Fibroblast of villous mesenchyme (primary cell): ENCODE data around the gene BMP2K. TPM values are rescaled to one million over a fixed set of nuclear protein-coding genes. Genes with fewer than 3 reads are reported as not detected.
A peak's percentile ranks its signal among the peaks of the same experiment; 100 is the strongest.

Experiments
- DNase-seq: peaks from one replicate; pipeline ENCODE4 v3.0.0-alpha.2; 2010; ENCODE audit warnings: low read depth
- H3K4me3 ChIP-seq: 2 replicates; pipeline ENCODE4 v1.5.1; 2011; ENCODE audit warnings: low read depth, mild to moderate bottlenecking, low read length
- total RNA-seq: library from RNA; depleted of rRNA; stranded (reverse); fragments of >200 nt; gene quantifications from 2 replicates; pipeline ENCODE4 v1.2.3, GENCODE V29; 2012
- TF ChIP-seq, protein P1 (sequence below): IDR thresholded peaks from 2 replicates; pipeline ENCODE4 v1.5.1; 2012; ENCODE audit warnings: low read depth, mild to moderate bottlenecking, low read length; ENCODE audit not compliant: insufficient read depth

BMP2K gene
- total RNA-seq, 1 donor: 173 TPM

GRCh38 chr4:78938868-78939666 is 162.9 kb downstream of the BMP2K start, which contains the start of gene PAQR3:
PAQR3 (minus strand) TSS chr4:78939438; CDS start chr4:78939224, 214 bp downstream.
- TF ChIP-seq, protein P1, sequence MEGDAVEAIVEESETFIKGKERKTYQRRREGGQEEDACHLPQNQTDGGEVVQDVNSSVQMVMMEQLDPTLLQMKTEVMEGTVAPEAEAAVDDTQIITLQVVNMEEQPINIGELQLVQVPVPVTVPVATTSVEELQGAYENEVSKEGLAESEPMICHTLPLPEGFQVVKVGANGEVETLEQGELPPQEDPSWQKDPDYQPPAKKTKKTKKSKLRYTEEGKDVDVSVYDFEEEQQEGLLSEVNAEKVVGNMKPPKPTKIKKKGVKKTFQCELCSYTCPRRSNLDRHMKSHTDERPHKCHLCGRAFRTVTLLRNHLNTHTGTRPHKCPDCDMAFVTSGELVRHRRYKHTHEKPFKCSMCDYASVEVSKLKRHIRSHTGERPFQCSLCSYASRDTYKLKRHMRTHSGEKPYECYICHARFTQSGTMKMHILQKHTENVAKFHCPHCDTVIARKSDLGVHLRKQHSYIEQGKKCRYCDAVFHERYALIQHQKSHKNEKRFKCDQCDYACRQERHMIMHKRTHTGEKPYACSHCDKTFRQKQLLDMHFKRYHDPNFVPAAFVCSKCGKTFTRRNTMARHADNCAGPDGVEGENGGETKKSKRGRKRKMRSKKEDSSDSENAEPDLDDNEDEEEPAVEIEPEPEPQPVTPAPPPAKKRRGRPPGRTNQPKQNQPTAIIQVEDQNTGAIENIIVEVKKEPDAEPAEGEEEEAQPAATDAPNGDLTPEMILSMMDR: no peak
- peak within 1 kb of the TSS; percentile 89 for H3K4me3 ChIP-seq
- DNase-seq: peak; percentile 80

GRCh38 chr4:78939667-78940008 is 163.5 kb downstream of the BMP2K start:
- DNase-seq: no peak
- peak overlapping the region; percentile 89 for H3K4me3 ChIP-seq
- TF ChIP-seq, protein P1: no peak

DNA sequence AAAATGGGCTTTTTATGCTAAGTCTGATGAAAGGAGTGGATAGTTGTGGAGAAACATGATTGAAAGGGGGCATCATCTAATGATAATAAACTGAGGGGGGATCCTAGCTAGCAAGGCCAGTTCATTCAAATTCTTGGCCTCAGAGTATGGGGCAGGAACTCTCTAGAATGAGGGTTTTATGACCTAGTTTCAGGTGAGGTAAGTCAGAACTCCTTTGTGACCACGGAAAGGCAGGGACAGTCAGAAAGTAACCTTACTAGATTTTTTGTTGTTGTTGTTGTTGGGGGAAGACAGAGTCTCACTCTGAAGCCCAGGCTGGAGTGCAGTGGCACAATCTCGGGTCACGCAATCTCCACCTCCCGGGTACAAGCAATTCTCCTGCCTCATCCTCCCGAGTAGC is 164.6 kb downstream of the BMP2K start:
- TF ChIP-seq, protein P1: no peak
- H3K4me3 ChIP-seq: no peak overlapping the region
- DNase-seq: no peak

DNA sequence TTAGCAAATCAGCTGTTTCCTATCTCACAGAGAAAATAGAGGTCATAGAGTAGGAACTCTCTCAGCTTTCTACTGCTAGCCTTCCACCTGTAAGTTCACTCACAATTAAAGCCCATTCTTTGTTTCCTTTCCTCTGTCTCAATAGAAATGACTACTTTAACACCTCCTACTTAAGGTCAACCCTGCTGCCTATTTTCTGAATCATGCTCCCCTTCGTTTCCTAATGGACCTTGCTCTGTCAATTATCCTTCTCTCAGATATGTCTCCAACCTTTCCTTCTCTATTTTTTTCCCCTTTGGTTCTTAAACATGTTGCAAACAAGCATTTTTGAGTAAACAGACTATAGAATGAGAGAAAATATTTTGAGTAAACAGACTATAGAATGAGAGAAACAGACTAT is 168.2 kb downstream of the BMP2K start:
- no peak for DNase-seq
- H3K4me3 ChIP-seq: no peak overlapping the region
- TF ChIP-seq, protein P1: no peak

DNA sequence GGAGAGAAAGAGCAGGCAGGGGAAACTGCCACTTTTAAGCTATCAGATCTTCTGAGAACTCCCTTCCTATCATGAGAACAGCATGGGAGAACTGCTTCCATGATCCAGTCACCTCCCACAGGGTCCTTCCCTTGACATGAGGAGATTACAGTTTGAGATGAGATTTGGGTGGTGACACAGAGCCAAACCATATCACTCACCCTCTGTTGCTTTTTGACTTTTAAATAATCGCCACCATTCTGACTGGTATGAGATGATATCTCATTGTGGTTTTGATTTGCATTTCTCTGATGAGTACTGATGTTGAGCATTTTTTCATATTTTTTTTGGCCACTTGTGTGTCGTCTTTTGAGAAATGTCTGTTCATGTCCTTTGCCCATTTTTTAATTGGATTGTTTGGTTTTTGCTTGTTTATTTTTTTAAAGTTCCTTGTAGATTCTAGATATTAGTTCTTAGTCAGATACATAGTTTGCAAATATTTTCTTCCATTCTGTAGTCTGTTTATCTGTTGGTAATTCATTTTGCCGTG is 169.6 kb downstream of the BMP2K start:
- TF ChIP-seq, protein P1: no peak
- DNase-seq: no peak
- H3K4me3 ChIP-seq: no peak overlapping the region

DNA sequence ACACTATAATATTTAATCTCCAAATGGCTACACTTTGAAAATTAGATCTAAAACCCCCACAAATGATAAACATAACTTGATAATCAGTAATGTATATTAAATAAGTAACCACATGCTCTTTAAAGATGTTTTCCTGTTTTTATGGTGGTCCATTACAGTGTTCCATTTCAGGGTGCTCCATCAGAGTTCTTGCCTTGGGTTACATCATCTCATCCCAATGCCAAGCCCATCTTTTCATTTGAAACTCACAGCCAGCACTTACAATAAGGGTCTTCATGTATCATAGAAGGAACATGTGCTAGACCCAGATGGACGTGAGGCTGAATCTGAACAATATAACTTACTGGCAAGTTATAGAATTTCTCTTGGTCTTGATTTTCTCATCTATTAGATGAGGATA is 173.6 kb downstream of the BMP2K start:
- DNase-seq: no peak
- no peak overlapping the region for H3K4me3 ChIP-seq
- TF ChIP-seq, protein P1: no peak
